Activated B cell treated with CpG ODN at 0.5 μM for 24 hours (primary cell): Measurements from ENCODE around the gene GMCL2. TPM values are rescaled to one million over a fixed set of nuclear protein-coding genes. Genes with fewer than 3 reads are reported as not detected.

ENCODE experiments used
- ATAC-seq: fragments of 200-7000 bp; cut with Tn5 transposase; one replicate; pipeline ENCODE4 v1.10.0; 2021; ENCODE audit warnings: low read depth, mild to moderate bottlenecking, moderate library complexity
- CTCF ChIA-PET: fragments of 350-600 bp; sonication (Branson Sonifier 250); formaldehyde crosslinking; loops from one replicate; lab custom pipeline; 2021; ENCODE audit warnings: antibody characterized with exemption; lab: Charles Lee
- POLR2A ChIA-PET: fragments of 350-600 bp; sonication (Branson Sonifier 250); formaldehyde crosslinking; loops from one replicate; lab custom pipeline; 2021; ENCODE audit warnings: antibody characterized with exemption; lab: Charles Lee
- DNase-seq: peaks from one replicate; pipeline ENCODE4 v3.0.0; 2022
- H3K27ac Mint-ChIP-seq: one replicate; pipeline ENCODE4 v1.8.0; 2020; ENCODE audit warnings: mixed read lengths
- H3K27me3 Mint-ChIP-seq: one replicate; pipeline ENCODE4 v1.8.0; 2021; ENCODE audit warnings: mixed read lengths
- H3K36me3 Mint-ChIP-seq: one replicate; pipeline ENCODE4 v1.8.0; 2021; ENCODE audit warnings: low read depth, mixed read lengths
- H3K4me1 Mint-ChIP-seq: one replicate; pipeline ENCODE4 v1.8.0; 2021; ENCODE audit warnings: mixed read lengths
- H3K4me3 Mint-ChIP-seq: one replicate; pipeline ENCODE4 v1.8.0; 2020; ENCODE audit warnings: mild to moderate bottlenecking, mixed read lengths
- H3K9me3 Mint-ChIP-seq: one replicate; pipeline ENCODE4 v1.8.0; 2020; ENCODE audit warnings: mixed read lengths
- CTCF ChIP-seq: fragments of 200-600 bp; IDR thresholded peaks from one replicate; pipeline ENCODE4 v1.8.0; 2022; ENCODE audit warnings: antibody characterized with exemption, mild to moderate bottlenecking
- intact Hi-C: fragments of 100-400 bp; cut with micrococcal nuclease; formaldehyde crosslinking; loops from one replicate; pipeline ENCODE4 v1.15.1; 2024
- total RNA-seq: library from RNA; stranded (reverse); gene quantifications from 2 replicates; pipeline ENCODE4 v1.2.3, GENCODE V29; 2022

Gene GMCL2
- total RNA-seq, 1 donor from 2014 or later = not detected

- H3K36me3 Mint-ChIP-seq = peaks cover 73% of the 10 kb centered on the region
- intact Hi-C loops = no loop called here
- no peak overlapping the region for H3K4me3 Mint-ChIP-seq
- no peaks in the 10 kb centered on the region for H3K9me3 Mint-ChIP-seq
- ChIA-PET CTCF (interaction anchor here (11.3 kb wide), 1 partner anchor 65 kb away, joined by 190 read pairs; no protein-coding TSS in a partner anchor), POLR2A (interaction anchor here (0.6 kb wide), 1 partner anchor 30 kb away, joined by 4 read pairs; no protein-coding TSS in a partner anchor)
- H3K4me1 Mint-ChIP-seq = no peaks in the 10 kb centered on the region
- no peaks in the 10 kb centered on the region for H3K27me3 Mint-ChIP-seq
- TF ChIP-seq CTCF = no peak
- ATAC-seq (no peak), DNase-seq (no peak)
- no peak overlapping the region for H3K27ac Mint-ChIP-seq
These were observed 45.6 kb downstream of the GMCL2 start for GRCh38 chr5:178141550-178141949.

- DNase-seq (no peak), ATAC-seq (no peak)
- intact Hi-C loops = no loop called here
- Mint-ChIP-seq H3K27ac (no peak overlapping the region), H3K9me3 (no peaks in the 10 kb centered on the region), H3K4me1 (peaks cover 6% of the 10 kb centered on the region), H3K36me3 (peaks cover 74% of the 10 kb centered on the region), H3K27me3 (no peaks in the 10 kb centered on the region), H3K4me3 (no peak overlapping the region)
- TF ChIP-seq CTCF = no peak
- ChIA-PET POLR2A (interaction anchor here (0.7 to 1.1 kb wide), 2 partner anchors 16 to 24 kb away, joined by 3 read pairs; partner anchors contain the start of genes N4BP3 and NHP2), CTCF (interaction anchor here (3.6 kb wide), 1 partner anchor 17 kb away, joined by 11 read pairs; no protein-coding TSS in a partner anchor)
These were observed 49.2 kb downstream of the GMCL2 start for GRCh38 chr5:178137991-178138390.

GRCh38 chr5:178136990-178137389 lies 50.2 kb downstream of the GMCL2 start:
- Mint-ChIP-seq H3K4me3 (no peak overlapping the region), H3K27me3 (no peaks in the 10 kb centered on the region), H3K9me3 (no peaks in the 10 kb centered on the region), H3K27ac (no peak overlapping the region), H3K36me3 (peaks cover 66% of the 10 kb centered on the region), H3K4me1 (peaks cover 9% of the 10 kb centered on the region)
- ATAC-seq (no peak), DNase-seq (no peak)
- intact Hi-C loops = no loop called here
- CTCF ChIA-PET = interaction anchor here (3.6 kb wide), 1 partner anchor 16 kb away, joined by 11 read pairs; no protein-coding TSS in a partner anchor
- POLR2A ChIA-PET = no interaction called here
- TF ChIP-seq CTCF = no peak

Other genes with a start within 250 kb of the GMCL2 start
- gene PROP1, start 191.1 kb downstream of the GMCL2 start, total RNA-seq = not detected in 2 replicates
- gene N4BP3, start 73.8 kb downstream of the GMCL2 start, total RNA-seq = 17.4 and 18.1 TPM in 2 replicates
- 42.4 and 57.2 TPM in 2 replicates for gene RMND5B, start 56.4 kb downstream of the GMCL2 start, total RNA-seq
- gene NHP2, start 33.5 kb downstream of the GMCL2 start, total RNA-seq = 175 and 180 TPM in 2 replicates
- 118 and 120 TPM in 2 replicates for gene HNRNPAB, start 17.2 kb upstream of the GMCL2 start, total RNA-seq
- gene PHYKPL, start 45.4 kb upstream of the GMCL2 start, total RNA-seq = 176 and 205 TPM in 2 replicates